ENCODE results near the gene HELQ.
"Not testable (repeated sequence)": the region's sequence is repeated elsewhere in the genome, so short reads cannot be mapped to it uniquely, and the experiment has no call there.

Gene HELQ

DNA sequence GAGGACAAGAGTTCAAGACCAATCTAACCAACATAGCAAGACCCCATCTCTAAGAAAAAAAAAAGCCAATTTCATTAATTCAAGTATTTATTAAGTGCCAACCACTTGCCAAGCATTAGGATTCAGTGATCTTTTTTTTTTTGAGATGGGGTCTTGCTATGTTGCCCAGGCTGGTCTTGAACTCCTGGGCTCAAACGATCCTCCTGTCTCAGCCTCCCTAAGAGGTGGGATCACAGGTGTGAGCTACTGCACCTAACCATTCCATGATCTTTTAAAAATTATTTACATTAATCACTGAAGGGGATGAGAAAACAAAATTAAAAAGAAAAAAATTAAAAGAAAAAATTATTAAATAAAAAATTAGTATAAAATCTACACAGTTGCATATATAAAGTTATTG, 24.4 kb downstream of the HELQ start:
- no peak for DNase-seq

DNA sequence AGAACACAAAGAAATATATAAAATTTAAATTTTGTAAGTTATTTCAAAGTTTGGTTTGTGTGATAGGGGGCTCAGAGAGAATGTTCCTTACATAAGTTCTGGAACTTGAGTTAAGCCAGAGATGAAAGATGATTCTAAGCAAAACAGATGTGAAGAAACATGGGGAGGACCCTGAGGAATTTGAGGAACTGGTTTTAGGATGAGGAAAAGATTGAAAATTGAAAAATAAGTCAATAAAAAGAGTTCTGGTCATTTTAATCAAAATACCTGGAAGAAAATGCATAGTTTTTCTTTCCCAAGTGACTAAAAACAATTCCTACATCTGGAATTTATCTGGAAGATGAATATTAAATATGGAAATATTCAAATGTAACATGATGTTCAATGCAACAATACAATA, 37.4 kb downstream of the HELQ start:
- DNase-seq = no peak

DNA sequence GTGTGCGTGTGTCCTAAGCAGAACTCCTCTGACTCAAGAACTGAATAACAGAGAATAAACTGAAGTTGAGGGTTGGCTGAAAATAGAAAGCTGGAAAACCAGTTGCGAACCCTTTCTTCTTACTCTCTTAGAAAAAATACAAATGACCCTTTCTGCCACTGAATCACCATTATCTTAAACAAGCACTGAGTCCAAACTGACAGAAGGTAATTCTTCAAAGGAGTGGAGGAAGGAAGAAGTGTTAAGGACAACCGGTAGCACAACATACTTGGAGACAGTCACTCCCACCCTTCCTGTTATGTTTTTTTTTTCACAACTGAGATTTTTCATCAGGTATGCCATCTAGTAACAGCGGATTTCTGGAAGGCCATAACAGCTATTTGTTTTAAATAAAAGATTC, 38.1 kb downstream of the HELQ start:
- DNase-seq = no peak

DNA sequence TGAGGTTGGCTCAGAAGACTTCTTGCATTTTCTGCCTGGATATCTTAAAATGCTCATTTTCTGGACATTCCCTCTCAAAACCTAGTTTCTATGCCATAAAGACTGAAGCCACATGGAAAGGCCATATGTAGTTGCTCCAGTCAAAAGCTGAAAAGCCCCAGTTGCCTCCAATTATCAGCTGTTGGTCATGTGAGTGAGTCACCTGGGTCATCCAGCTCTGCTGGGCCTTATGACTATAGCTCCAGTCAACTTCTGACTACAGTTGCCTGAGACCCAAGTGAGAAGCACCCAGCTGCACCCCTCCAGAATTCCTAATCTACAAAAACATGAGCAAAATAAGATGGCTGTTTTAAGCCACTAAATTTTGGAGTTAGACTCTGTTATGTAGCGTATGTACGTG, 41.9 kb downstream of the HELQ start:
- no peak for DNase-seq

DNA sequence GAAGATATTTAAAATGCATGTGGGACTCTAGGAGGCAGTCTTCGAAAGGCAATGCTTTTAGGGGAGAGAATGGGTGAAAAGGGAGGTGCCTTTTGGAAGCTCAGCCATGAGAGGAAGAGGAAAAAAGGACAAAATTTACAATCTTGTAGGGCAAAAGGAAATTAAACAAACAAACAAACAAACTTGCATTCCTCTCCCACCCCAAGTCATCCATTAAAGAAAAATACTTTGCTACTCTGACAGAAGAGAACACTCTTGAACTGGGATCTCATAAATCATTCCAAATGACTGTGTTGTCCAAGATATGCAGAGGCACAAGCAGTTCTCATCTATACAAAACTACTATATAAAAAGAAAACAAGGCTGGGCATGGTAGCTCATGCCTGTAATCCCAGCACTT, 46.7 kb downstream of the HELQ start:
- DNase-seq = no peak

DNA sequence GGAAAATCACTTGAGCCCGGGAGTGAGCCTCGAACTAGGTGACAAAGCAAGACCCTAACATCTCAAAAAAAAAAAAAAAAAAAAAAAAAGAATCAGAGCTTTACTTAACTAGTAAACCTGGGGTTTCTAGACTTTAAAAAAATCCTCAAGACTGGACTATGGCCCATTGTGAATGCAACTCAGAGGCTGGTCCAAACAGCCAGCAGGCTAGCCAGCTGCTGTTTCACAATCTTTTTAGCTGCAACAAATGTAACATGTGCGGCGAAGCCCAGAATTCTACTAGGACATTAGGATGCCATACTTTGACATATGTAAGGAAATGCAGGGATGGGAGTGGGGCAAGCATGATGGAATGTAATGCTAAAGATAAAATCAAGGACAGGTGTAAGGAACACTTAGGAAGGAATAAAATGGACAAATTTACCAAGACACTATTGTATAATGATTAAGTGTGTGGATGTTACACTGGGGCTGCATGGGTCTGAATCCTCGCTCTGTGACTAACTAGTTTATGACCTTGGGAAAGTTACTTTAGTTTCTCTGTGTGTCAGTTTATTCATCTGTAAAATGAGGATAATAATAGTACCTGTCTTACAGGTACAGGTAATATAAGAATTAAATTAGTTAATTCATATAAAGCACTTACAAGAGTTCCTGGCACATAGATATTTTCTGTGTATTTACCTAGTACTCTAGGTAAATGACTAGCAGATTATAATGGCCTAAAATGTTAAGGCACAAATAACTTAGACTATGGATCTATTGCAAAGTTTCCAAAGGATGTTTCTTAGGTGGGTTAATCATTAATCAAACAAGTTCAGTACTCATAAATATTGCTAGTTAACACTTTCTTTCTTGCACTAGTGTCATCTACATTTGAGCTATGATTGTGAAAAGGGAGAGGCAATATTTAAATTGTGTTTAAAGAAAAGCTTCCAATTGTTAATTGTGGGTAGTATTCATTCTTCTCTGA, 49.5 kb downstream of the HELQ start:
- no peak for DNase-seq

DNA sequence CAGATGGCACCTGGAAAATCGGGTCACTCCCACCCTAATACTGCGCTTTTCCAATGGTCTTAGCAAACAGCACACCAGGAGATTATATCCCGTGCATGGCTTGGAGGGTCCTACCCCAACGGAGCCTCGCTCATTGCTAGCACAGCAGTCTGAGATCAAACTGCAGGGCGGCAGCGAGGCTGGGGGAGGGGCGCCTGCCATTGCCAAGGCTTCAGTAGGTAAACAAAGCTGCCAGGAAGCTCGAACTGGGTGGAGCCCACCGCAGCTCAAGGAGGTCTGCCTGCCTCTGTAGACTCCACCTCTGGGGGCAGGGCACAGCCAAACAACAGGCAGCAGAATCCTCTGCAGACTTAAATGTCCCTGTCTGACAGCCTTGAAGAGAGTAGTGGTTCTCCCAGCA, 57.5 kb downstream of the HELQ start:
- DNase-seq = not testable (repeated sequence)

DNA sequence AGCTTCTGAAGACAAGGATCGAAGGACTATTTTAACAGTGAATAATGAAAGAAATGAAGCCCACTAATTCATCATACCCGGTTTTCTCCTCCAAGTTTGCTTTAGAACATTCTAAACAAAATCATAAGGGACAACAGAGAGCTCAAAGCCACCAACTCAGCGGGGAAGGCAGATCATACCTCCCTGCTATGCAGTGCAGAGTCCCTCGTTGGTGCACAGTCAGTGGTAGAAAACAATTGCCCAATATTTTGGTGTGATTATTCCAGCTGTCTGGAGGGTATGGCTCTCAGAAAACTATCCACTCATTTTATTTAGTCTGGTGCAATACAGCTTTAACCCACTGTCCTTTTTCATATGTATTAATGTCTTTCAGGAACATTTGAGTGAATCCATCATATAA, 61.7 kb downstream of the HELQ start:
- no peak for DNase-seq

DNA sequence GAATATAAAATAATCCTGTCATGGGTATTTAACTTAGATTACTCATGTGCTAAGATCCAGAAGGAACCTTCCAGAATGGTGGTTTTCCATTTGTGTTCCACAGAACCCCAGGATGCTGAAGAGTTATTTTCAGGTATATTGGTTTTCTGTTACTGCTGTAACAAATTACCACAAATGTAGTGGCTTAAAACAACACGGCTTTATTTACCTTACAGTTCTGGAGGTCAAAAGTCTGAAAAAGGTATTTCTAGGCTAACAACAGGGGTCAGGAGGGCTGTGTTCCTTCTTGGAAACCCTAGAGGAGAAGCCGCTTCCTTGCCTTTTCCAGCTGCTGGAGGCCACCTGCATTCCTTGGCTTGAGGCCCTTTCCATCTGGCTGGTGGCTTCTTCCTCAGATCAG, 63.1 kb downstream of the HELQ start:
- DNase-seq = no peak

DNA sequence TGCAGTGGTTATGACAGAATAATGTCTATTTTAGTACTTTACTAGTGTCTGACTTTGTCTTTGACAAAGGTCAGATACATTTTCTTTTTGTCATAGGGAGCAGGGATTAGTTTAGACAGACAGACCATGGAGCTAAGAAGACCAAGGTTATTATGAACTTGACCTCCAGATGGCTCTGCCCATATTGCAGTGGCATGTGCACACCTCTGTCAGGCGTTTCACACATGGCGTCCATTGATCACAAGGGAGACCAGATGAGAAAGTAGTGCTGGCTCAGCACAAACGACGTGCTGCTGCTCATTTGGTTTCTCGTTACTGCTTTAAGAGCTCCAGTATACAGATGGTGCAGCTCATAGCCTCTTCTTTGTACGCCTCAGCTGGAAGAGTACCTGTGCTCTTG, 64.7 kb downstream of the HELQ start:
- no peak for DNase-seq

DNA sequence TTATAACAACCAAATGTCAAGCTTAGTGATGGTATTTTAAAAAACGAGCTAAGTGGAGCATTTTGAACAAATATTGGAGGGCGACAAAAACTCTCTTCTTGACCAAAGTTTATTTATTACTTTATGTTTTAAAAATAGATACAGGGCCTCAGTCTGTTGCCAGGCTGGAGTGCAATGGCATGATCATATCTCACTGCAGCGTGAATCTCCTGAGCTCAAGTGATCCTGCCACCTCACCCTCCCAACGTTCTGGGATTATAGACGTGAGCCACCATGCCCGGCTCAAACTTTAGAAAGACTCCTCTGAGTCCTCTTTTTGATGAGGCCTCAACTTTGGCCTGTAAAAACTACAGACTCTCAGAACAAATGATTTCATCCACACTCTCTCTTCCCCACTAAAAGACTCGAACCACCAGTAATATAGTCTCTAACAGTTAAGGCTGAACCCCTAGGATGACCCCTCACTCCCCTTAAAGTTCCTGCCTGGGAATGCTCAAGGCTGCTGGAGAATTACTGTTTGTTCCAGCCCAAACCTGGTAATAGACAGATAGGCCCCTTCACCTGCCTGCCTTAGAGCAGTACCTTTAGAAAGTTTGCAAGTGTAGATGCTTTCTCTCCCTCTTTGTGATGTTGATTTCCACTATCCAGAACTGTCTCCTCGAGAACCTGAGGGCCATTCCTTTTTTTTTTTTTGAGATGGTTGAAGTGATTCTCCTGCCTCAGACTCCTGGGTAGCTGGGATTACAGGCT, 65.7 kb downstream of the HELQ start:
- no peak for DNase-seq

DNA sequence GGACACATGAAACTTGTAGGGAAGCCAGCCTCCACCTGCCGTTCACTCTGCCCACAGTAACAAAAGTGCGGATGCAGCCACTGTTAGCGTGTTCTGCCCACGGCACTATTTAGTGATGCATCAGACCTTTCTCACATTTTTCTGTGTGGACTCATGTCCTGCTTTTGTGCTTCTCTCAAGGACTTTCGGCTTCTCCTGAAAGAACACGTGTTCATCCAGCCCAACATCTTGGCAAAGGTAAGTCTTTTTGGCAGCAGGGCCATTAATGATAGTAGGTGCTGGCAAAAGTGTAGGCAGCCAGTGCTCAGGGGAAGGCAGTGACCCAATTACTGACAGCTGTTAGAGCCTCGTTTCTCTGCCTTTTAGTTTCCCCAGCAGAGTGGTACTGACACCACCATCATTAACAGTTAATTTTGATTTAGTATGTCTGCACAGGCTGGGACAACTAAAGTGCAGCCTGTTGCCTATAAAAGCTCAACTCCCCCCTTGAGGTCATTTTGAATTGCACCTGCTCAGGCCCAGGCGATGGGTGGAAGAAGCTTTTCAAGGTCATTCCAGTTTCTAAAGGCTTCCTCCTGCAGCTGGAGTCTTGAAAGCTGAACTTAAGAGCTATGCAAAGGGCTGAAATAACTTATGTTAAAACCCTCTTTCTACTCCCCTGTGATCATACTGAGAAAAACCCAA, 66.4 kb downstream of the HELQ start:
- DNase-seq = no peak

DNA sequence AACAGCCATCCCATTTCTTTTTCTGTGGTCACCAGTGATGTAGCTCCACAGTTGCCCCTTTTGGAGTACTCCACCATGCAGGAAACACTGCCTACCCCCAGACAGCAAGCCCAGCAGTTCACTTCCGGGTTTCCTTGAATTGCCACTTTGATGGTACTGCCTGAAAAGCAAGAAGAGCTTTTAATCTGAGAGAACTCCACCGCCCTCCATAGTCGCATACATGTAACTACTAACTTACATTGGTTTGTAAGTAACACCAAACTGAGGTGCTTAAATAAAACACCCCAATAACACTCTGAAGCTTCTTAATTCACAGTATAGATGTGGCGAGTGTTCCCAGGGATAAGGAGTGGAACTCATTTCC, 67.3 kb downstream of the HELQ start:
- DNase-seq = peak in 3 of 5 donors; percentile 5 to 69 (median 13)

DNA sequence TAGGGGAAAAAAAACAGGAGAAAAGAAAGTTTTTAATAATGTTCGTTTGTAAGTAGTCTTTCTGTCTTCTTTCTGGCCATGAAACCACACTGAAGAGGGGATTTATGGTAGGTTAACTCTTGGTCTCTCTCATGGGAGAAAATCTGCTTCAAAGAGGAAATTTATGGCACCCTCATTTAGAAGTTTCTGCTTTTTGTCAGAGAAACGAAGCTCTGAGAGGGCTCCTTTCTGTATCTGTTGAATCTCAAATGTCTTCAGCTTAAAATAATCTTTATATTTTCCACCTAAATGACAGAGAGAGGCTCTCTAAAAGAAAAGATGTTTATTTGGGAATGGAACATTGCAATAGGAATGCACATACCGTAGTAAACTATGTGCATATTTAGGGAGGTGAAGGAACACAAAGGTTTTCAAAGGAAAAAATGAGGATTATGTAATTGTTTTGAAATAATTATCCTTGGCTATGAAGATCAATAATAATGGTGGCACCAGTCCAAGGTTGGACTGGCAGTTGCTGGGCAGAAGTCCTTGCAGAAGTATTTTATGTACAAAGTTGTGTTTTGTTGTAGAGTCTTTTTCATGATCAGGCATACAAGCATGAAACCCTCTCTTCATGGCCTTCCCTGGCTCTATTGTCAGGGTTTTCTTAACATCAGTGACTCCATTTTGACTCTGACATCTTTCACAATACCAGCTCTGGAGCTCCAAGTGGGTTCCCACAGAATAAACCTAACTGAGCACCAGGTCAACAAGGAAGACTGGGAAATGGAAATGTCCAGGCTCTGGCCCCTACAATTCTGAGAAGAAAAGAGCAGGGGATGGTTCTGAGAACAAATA, 67.9 kb downstream of the HELQ start:
- no peak for DNase-seq

DNA sequence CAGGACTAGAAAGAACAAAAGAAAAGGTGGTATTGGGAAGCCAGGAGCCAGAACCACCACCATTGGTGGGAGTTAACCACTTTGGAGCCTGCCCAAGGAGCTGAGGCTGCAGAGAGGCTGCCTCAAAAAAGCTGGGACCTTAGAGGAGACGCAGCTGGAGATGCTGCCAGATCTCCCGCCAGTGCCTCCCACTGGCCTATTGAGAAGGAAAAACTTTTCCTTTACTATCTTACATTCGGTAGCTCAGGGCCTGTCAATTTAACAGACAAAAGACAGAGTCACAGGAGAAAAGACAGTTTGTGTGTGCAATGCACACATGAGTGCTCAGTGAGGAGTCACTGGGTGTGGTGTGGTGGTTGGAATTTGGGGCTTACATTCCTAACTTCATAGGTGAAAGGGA, 68.6 kb downstream of the HELQ start:
- no peak for DNase-seq

DNA sequence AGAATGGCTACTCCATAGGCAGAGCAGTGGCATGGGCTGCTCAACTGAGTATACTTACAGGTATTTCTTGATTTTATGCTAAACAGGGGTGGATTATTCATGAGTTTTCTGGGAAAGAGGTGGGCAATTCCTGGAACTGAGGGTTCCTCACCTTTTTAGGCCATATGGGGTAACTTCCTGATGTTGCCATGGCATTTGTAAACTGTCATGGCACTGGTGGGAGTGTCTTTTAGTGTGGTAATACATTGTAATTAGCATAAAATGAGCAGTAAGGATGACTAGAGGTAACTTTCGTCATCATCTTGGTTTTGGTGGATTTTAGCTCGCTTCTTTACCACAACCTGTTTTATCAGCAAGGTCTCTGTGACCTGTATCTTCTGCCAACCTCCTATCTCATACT, 72.8 kb downstream of the HELQ start:
- no peak for DNase-seq

DNA sequence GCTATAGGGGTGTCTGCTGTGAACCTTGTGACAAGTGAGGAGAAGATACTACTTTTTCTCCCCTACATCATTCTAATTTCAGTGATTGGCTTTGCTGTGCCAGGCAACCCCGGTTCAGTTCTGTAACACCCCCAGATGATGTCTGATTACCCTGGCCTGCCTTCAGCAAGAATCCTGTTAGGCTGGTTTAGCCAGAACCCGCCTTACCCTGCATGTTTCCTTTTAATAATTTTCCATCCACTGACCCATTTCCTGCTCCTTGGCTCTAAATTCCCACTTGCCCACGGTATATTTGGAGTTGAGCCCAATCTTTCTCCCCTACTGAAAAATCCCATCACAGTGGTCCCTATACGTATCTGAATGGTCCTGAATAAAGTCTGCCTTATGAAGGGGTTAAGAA, 74.5 kb downstream of the HELQ start:
- no peak for DNase-seq

DNA sequence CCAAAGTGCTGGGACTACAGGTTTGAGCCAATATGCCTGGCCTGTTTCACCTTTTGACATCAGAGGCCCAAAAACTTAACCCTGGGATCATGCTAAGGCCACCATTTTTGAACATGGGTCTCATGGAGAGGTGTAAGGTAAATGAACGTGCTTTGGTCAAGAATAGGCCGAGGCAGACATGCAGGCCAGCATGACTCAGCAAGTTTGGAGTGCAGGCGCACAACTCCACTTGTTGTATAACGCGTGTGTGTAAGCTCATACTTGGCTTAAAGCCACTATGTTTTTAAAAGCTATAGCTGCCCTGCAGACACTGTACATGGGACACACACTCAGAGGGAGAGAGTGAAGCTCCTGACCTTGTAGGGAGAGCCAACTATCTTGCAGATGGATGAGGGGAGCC, 77.2 kb downstream of the HELQ start:
- DNase-seq = peak in 1 of 5 donors; percentile 10

DNA sequence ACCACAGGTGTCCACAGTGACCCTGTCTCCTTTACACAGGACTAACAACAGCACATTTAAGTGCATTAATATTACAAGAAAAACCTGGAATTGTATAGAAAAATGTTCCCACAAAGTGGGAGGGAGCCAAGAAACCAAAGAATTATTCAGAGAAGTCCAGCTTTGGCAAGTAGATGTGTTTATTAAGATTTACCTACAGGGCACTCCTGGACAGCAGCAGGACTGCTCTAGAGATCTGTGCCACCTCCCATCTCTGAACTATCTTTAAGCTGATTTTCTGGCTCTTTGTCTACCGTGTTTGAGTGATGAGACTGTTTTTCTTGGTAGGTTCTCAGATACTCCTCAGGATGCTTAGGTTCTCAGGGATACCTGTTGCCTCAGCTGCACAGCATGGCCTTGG, 82.7 kb downstream of the HELQ start:
- DNase-seq = no peak

DNA sequence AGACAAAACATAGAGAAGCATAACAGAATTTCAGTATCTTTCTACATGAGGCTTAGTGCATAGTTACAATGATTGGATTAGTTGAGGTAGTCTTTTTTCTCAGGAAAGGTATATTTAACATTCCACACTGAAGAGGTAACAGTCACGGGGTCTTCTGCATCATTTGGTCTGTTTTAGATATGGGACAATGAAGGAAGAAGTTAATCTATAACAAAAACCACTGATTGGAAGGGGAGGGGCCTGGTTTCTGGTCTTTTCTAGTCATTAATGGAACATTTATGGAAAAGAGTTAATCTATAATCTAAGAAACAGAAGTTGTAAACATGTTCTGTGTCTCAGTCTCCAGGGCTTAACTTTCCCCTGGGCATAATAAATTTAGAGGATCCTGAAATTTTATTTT, 83.7 kb downstream of the HELQ start:
- DNase-seq = no peak

DNA sequence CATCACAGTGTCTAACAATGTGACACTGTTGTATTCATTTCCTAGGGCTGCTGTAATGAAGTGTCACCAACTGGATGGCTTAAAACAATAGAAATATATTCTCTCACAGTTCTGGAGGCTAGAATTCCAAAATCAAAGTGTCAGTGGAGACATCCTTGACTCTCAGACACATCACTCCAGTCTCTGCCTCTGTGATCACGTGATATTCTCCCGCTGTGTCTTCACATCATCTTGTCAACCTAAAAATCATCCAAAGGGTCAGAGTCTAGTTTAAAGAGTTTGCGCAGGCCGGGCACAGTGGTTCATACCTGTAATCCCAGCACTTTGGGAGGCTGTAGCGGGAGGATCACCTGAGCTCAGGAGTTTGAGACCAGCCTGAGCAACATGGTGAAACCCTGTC, 84.4 kb downstream of the HELQ start:
- no peak for DNase-seq

DNA sequence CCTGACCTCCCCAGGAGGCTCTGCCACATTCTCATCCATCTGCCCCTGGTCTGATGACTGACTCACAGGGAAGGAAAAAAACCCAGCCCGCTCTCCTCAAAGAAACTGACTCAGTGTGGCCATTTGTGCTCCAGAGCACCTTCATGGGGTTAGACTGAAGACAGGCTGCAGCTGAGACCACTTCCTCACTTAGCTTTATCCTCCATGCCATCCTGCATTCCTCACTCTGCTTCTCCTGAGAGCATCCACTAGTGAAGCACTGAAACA, 85.0 kb downstream of the HELQ start:
- DNase-seq = no peak

All from T-helper 1 cell (primary cell).